HCT116 (cell line): Measurements from ENCODE around the gene ONECUT3.

ENCODE experiments used
- CTCF ChIP-seq, 3 experiments: fragments of 200-600 bp in 1 of 3; sonication (generic) in 1 of 3; IDR thresholded peaks in 2 of 3; conservative IDR thresholded peaks in 1 of 3; 2 replicates each; pipeline ENCODE4 v1.5.1; 2012 to 2017; ENCODE audit warnings: low read depth in 2 of 3, low read length in 2 of 3, antibody characterized with exemption in 1 of 3, borderline replicate concordance in 1 of 3, control low read depth in 1 of 3, mild to moderate bottlenecking in 1 of 3, mixed read lengths in 1 of 3, mixed run types in 1 of 3, moderate library complexity in 1 of 3; ENCODE audit not compliant: insufficient read depth in 1 of 3
- POLR2A ChIP-seq: IDR thresholded peaks from 2 replicates; pipeline ENCODE4 v1.7.0; 2011; ENCODE audit warnings: borderline replicate concordance; ENCODE audit not compliant: insufficient read depth, insufficient read length; ENCODE audit errors: extremely low read depth
- SP1 ChIP-seq: IDR thresholded peaks from 2 replicates; pipeline ENCODE4 v1.6.1; 2012; ENCODE audit warnings: low read depth
- ZNF274 ChIP-seq: fragments of 200-500 bp; sonication (Bioruptor generic); IDR thresholded peaks from 2 replicates; pipeline ENCODE4 v1.6.1; 2014; ENCODE audit warnings: mild to moderate bottlenecking, low read depth, low read length, inconsistent platforms

GRCh38 chr19:1715540-1715939 is 37.8 kb upstream of the ONECUT3 start:
- TF ChIP-seq CTCF (IDR thresholded peaks at IDR 0.05 in 2 of 3, conservative IDR thresholded peaks at IDR 0.05 in 1 of 3; ENCODE audit: borderline replicate concordance in 1 of 3, insufficient read depth in 1 of 3, low read depth in 2 of 3, low read length in 2 of 3), result no peak
- TF ChIP-seq POLR2A, result no peak
- no peak for TF ChIP-seq SP1
- TF ChIP-seq ZNF274, result no peak
